Heart right ventricle (tissue), 16 donors: ENCODE measurements around the gene RLN3. TPM values are rescaled to one million over a fixed set of nuclear protein-coding genes. Genes with fewer than 3 reads are reported as not detected.

Experiments used
- ATAC-seq, 8 donors: fragments of 200-7000 bp; cut with Tn5 transposase; one replicate each; pipeline ENCODE4 v1.9.1; 2020; ENCODE audit warnings: mild to moderate bottlenecking in 8 of 8, moderate library complexity in 8 of 8, moderate number of reproducible peaks in 1 of 8
- DNase-seq, 2 donors: peaks; one replicate each; pipeline ENCODE4 v3.0.0-alpha.2; 2020
- H3K27ac ChIP-seq, 10 donors: fragments of 200-600 bp; sonication (generic) in 2 of 10; one replicate each; pipeline versions ENCODE4 v1.5.0 to v1.8.0; 2020 to 2022; ENCODE audit warnings: mild to moderate bottlenecking in 3 of 10
- H3K27me3 ChIP-seq, 7 donors: fragments of 200-600 bp; one replicate each; pipeline ENCODE4 v1.8.0; 2021 to 2022; ENCODE audit warnings: mild to moderate bottlenecking in 2 of 7
- H3K36me3 ChIP-seq, 9 donors: fragments of 200-600 bp; sonication (generic) in 1 of 9; one replicate each; pipeline versions ENCODE4 v1.5.0 to v1.8.0; 2020 to 2022; ENCODE audit warnings: mild to moderate bottlenecking in 2 of 9
- H3K4me1 ChIP-seq, 9 donors: fragments of 200-600 bp; sonication (generic) in 1 of 9; one replicate each; pipeline versions ENCODE4 v1.5.0 to v1.8.0; 2020 to 2022; ENCODE audit warnings: mild to moderate bottlenecking in 4 of 9
- H3K4me3 ChIP-seq, 10 donors: fragments of 200-600 bp; sonication (generic) in 2 of 10; one replicate each; pipeline versions ENCODE4 v1.5.0 to v1.8.0; 2020 to 2022; ENCODE audit warnings: mild to moderate bottlenecking in 7 of 10, moderate library complexity in 2 of 10
- H3K9me3 ChIP-seq, 11 donors: fragments of 200-600 bp in 10 of 11; sonication (generic) in 2 of 11; one replicate each; pipeline versions ENCODE4 v1.5.0 to v1.8.0; 2013 to 2022; ENCODE audit warnings: mild to moderate bottlenecking in 2 of 11, control low read depth in 1 of 11, moderate library complexity in 1 of 11
- CTCF ChIP-seq, 9 donors: fragments of 200-600 bp; sonication (generic) in 2 of 9; IDR thresholded peaks; one replicate each; pipeline versions ENCODE4 v1.5.0 to v1.8.0; 2021 to 2022; ENCODE audit warnings: antibody characterized with exemption in 9 of 9, mild to moderate bottlenecking in 5 of 9, moderate library complexity in 1 of 9
- WGBS, 2 donors: extraction: QIAGEN DNeasy Blood & Tissue Kit; methylation state at CpG; one replicate each; pipeline ENCODE4 v1.1.7; 2013; ENCODE audit warnings: inconsistent platforms in 1 of 2; 5-methylcytosine and 5-hydroxymethylcytosine counted together
- intact Hi-C, 10 donors: fragments of 100-400 bp; cut with DNase I; formaldehyde crosslinking; loops; one replicate each; pipeline versions ENCODE4 v1.11.1 to v1.14.2; 2022
- polyA plus RNA-seq, 2 donors: library from polyadenylated mRNA; stranded (reverse); fragments of 200-250 nt; gene quantifications; one replicate each; pipeline ENCODE4 v1.2.3, GENCODE V29; 2013
- total RNA-seq, 10 donors: library from RNA; stranded (reverse); fragmentation: NEBNext Ultra II Directional in 3 of 10; extraction: Animal tissue kit (Norgen Biotek cat#: 25700) in 3 of 10; gene quantifications; one replicate each; pipeline versions ENCODE4 v1.2.1 to v1.2.4, GENCODE V29; 2021 to 2023
- donor health status: Arrhythmogenic right ventricular cardiomyopathy.
- donor health status: ischemic (EF 13 %, LVEDD 7.1; RV severe dilation, severe dysfunction).
- donor health status: healthy with polysubstance abuse.
- donor health status: DM: no; HTN: yes; CAD: no.
- donor health status: DM: no; HTN: no; CAD: no.
- donor health status: ischemic (EF 25% LVEDD 6.9; RV normal size, moderate dysfunction).
- donor health status: ischemic (EF 25% LVEDD 5.7; RV mildly dilated, moderate dysfunction).
- donor health status: healthy.
- donor health status: DM: yes; HTN: yes; CAD: no.
- donor health status: Ischemic cardiomyopathy.
- donor health status: ischemic (EF 35%, LVEDD 5.7; RV mildly dilated, moderate dysfunction).
- donor health status: nonischemic (EF 11% LVEDD 7.7; RV severe dilation, severe dysfunction).
- donor health status: DM: yes; HTN: yes; CAD: no.
- donor health status: PGD.
- donor health status: ischemic (EF 29% LVEDD 5.4; RV normal size, mild dysfunction).
- donor health status: nonischemic (EF 23%, LVEDD 6.1; RV moderate dilation, normal function).

Gene RLN3
- total and polyA plus RNA-seq, 12 donors: not detected

GRCh38 chr19:14073925-14074838, 46.2 kb downstream of the RLN3 start:
- H3K27ac ChIP-seq: peak overlapping the region; percentile 87 to 97 (median 90)
- H3K4me1 ChIP-seq: peaks cover 11 to 55% (median 37%) of the 10 kb centered on the region in 9 donors
- WGBS, 2 donors: 3% methylated on average over 37 to 44 of the region's 44 CpGs

DNA sequence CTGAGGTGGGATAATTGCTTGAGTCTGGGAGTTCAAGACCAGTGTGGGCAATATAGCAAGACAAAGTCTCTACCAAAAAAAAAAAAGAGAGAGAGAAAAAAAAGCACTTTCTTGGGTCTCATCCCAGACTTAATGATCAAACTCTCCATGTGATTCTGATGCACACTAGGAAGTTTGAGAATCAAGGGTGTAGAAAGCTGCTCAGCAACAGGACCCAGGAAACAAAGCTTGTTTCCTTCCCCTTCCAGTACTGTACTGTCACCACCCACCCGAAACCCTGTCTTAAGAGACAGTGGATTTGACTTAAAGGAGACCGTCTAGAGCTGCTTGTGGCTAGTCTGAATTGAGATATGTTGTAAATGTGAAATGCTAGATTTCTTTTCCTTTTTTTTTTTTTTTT, 50.5 kb downstream of the RLN3 start:
- ATAC-seq: no peak
- peaks cover 0 to 2% (median 0%) of the 10 kb centered on the region in 9 donors for H3K36me3 ChIP-seq
- no peaks in the 10 kb centered on the region for H3K9me3 ChIP-seq
- no peaks in the 10 kb centered on the region for H3K27me3 ChIP-seq
- DNase-seq: no peak
- no peak for TF ChIP-seq CTCF (IDR thresholded peaks at IDR 0.05)
- H3K4me1 ChIP-seq: peaks cover 11 to 65% (median 38%) of the 10 kb centered on the region in 9 donors
- no peak overlapping the region for H3K4me3 ChIP-seq
- H3K27ac ChIP-seq: peak overlapping the region in 1 of 10 donors; percentile 64
- intact Hi-C loops: loop anchor here in 3 of 10 donors (5.0 to 10.0 kb wide), 4 partner anchors 39 to 484 kb away; partner anchors contain the start of genes C19orf53 (in 1 of the 3), MRI1 (in 1 of the 3) and PRKACA (in 1 of the 3)
- 76 to 83% methylated on average over 2 of the region's 2 CpGs for WGBS, 2 donors

More at GRCh38 chr19:14073925-14074838, 46.2 kb downstream of the RLN3 start:
- TF ChIP-seq CTCF (IDR thresholded peaks at IDR 0.05): no peak
- intact Hi-C loops: loop anchor here in 9 of 10 donors (1.0 to 10.0 kb wide), 13 partner anchors 63 to 479 kb away; partner anchors contain the start of genes ASF1B (in 4 of the 9), C19orf53 (in 1 of the 9), DCAF15 (in 1 of the 9) and MRI1 (in 1 of the 9)
- Histone ChIP-seq H3K9me3 (no peaks in the 10 kb centered on the region), H3K27me3 (peaks cover 0 to 10% (median 0%) of the 10 kb centered on the region in 7 donors), H3K4me3 (peak overlapping the region; percentile 71 to 97 (median 82)), H3K36me3 (no peaks in the 10 kb centered on the region)
- no peak for DNase-seq
- peak in 6 of 8 donors; percentile 0 to 15 (median 6) for ATAC-seq

Other genes starting within 250 kb of the RLN3 start
- gene ZSWIM4, start 232.7 kb upstream of the RLN3 start, total RNA-seq: 1 to 10 TPM; 2.1 to 7.1 (median 3.0) TPM
- 1 to 10 TPM; 1.2 to 1.5 TPM for gene ZSWIM4, start 232.7 kb upstream of the RLN3 start, polyA plus RNA-seq
- gene NANOS3, start 151.0 kb upstream of the RLN3 start, total RNA-seq: 1 to 10 TPM in 3 of 10 donors, under 1 TPM in 3, not detected in 4; 0.37 to 1.5 (median 0.98) TPM
- gene NANOS3, start 151.0 kb upstream of the RLN3 start, polyA plus RNA-seq: 1 to 10 TPM in 1 of 2 donors, under 1 TPM in 1; 0.41 to 2.9 TPM
- gene BRME1, start 122.0 kb upstream of the RLN3 start, total RNA-seq: under 1 TPM in 8 of 10 donors, not detected in 2; 0.19 to 0.88 (median 0.63) TPM
- 1 to 10 TPM in 1 of 2 donors, under 1 TPM in 1; 0.38 to 2.0 TPM for gene BRME1, start 122.0 kb upstream of the RLN3 start, polyA plus RNA-seq
- gene CC2D1A, start 121.9 kb upstream of the RLN3 start, total RNA-seq: 10 to 100 TPM; 13.2 to 30.2 (median 19.0) TPM
- 10 to 100 TPM; 16.5 to 49.8 TPM for gene CC2D1A, start 121.9 kb upstream of the RLN3 start, polyA plus RNA-seq
- 1 to 10 TPM in 7 of 10 donors, under 1 TPM in 3; 0.76 to 6.2 (median 1.8) TPM for gene PODNL1, start 89.7 kb upstream of the RLN3 start, total RNA-seq
- 1 to 10 TPM in 1 of 2 donors, under 1 TPM in 1; 0.90 to 2.3 TPM for gene PODNL1, start 89.7 kb upstream of the RLN3 start, polyA plus RNA-seq
- gene DCAF15, start 75.6 kb upstream of the RLN3 start, total RNA-seq: 10 to 100 TPM; 15.5 to 21.2 (median 17.8) TPM
- 10 to 100 TPM; 26.8 to 50.0 TPM for gene DCAF15, start 75.6 kb upstream of the RLN3 start, polyA plus RNA-seq
- gene RFX1, start 21.8 kb upstream of the RLN3 start, total RNA-seq: 10 to 100 TPM; 10.4 to 15.8 (median 12.0) TPM
- gene RFX1, start 21.8 kb upstream of the RLN3 start, polyA plus RNA-seq: 1 to 10 TPM; 2.7 to 5.9 TPM
- 1 to 10 TPM; 2.4 to 7.6 (median 3.4) TPM for gene IL27RA, start 3.6 kb downstream of the RLN3 start, total RNA-seq
- gene IL27RA, start 3.6 kb downstream of the RLN3 start, polyA plus RNA-seq: 1 to 10 TPM; 4.6 to 5.9 TPM
- under 1 TPM in 5 of 10 donors, not detected in 5; 0.14 to 0.94 (median 0.38) TPM for gene PALM3, start 33.9 kb downstream of the RLN3 start, total RNA-seq
- gene PALM3, start 33.9 kb downstream of the RLN3 start, polyA plus RNA-seq: under 1 TPM in 1 of 2 donors, not detected in 1; 0.14 TPM
- 10 to 100 TPM in 1 of 10 donors, 1 to 10 TPM in 9; 3.1 to 10.3 (median 5.9) TPM for gene MISP3, start 44.6 kb downstream of the RLN3 start, total RNA-seq
- 10 to 100 TPM in 1 of 2 donors, 1 to 10 TPM in 1; 5.7 to 12.4 TPM for gene MISP3, start 44.6 kb downstream of the RLN3 start, polyA plus RNA-seq
- not detected for gene C19orf67, start 57.6 kb downstream of the RLN3 start, total RNA-seq
- gene C19orf67, start 57.6 kb downstream of the RLN3 start, polyA plus RNA-seq: not detected
- gene SAMD1, start 62.6 kb downstream of the RLN3 start, total RNA-seq: 10 to 100 TPM; 26.7 to 53.0 (median 33.7) TPM
- 10 to 100 TPM; 34.4 to 55.3 TPM for gene SAMD1, start 62.6 kb downstream of the RLN3 start, polyA plus RNA-seq
- gene PRKACA, start 89.6 kb downstream of the RLN3 start, total RNA-seq: 100 to 1,000 TPM; 473 to 691 (median 518) TPM
- gene PRKACA, start 89.6 kb downstream of the RLN3 start, polyA plus RNA-seq: 100 to 1,000 TPM; 196 to 214 TPM
- gene ASF1B, start 108.4 kb downstream of the RLN3 start, total RNA-seq: 1 to 10 TPM in 3 of 10 donors, under 1 TPM in 7; 0.17 to 5.6 (median 0.63) TPM
- gene ASF1B, start 108.4 kb downstream of the RLN3 start, polyA plus RNA-seq: under 1 TPM; 0.59 to 0.90 TPM
- gene ADGRL1, start 178.0 kb downstream of the RLN3 start, total RNA-seq: 10 to 100 TPM in 9 of 10 donors, 1 to 10 TPM in 1; 9.0 to 31.9 (median 13.1) TPM
- gene ADGRL1, start 178.0 kb downstream of the RLN3 start, polyA plus RNA-seq: 10 to 100 TPM in 1 of 2 donors, 1 to 10 TPM in 1; 5.1 to 12.5 TPM